IMR-90 (cell line): ENCODE data around the gene KRTAP29-1.

Experiments
- MXI1 ChIP-seq: IDR thresholded peaks from 2 replicates; pipeline ENCODE4 v1.6.1; 2012; ENCODE audit warnings: low read depth, mild to moderate bottlenecking, low read length, moderate library complexity, borderline replicate concordance
- RAD21 ChIP-seq: IDR thresholded peaks from 2 replicates; pipeline ENCODE4 v1.6.1; 2012; ENCODE audit warnings: low read length, improper control_type of control experiment
- RCOR1 ChIP-seq: IDR thresholded peaks from 2 replicates; pipeline ENCODE4 v1.6.1; 2012; ENCODE audit warnings: mild to moderate bottlenecking, low read length, improper control_type of control experiment; ENCODE audit not compliant: insufficient replicate concordance
- RFX5 ChIP-seq: IDR thresholded peaks from 2 replicates; pipeline ENCODE4 v1.8.0; 2012; ENCODE audit warnings: low read depth, mild to moderate bottlenecking, low read length, moderate library complexity
- USF2 ChIP-seq: fragments of 150-350 bp; IDR thresholded peaks from 2 replicates; pipeline ENCODE4 v1.6.1; 2017; ENCODE audit warnings: mild to moderate bottlenecking, antibody characterized with exemption, low read length, low read depth
- TF ChIP-seq, protein P1 (sequence below): conservative IDR thresholded peaks from 2 replicates; pipeline ENCODE4 v1.5.1; 2012; ENCODE audit warnings: mild to moderate bottlenecking, low read depth, low read length, improper control_type of control experiment

- TF ChIP-seq RAD21 = no peak
- no peak for TF ChIP-seq MXI1
- no peak for TF ChIP-seq RCOR1
- TF ChIP-seq, protein P1, sequence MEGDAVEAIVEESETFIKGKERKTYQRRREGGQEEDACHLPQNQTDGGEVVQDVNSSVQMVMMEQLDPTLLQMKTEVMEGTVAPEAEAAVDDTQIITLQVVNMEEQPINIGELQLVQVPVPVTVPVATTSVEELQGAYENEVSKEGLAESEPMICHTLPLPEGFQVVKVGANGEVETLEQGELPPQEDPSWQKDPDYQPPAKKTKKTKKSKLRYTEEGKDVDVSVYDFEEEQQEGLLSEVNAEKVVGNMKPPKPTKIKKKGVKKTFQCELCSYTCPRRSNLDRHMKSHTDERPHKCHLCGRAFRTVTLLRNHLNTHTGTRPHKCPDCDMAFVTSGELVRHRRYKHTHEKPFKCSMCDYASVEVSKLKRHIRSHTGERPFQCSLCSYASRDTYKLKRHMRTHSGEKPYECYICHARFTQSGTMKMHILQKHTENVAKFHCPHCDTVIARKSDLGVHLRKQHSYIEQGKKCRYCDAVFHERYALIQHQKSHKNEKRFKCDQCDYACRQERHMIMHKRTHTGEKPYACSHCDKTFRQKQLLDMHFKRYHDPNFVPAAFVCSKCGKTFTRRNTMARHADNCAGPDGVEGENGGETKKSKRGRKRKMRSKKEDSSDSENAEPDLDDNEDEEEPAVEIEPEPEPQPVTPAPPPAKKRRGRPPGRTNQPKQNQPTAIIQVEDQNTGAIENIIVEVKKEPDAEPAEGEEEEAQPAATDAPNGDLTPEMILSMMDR = no peak
- no peak for TF ChIP-seq RFX5
- TF ChIP-seq USF2 = no peak
Observed at GRCh38 chr17:41315814-41316445, 13.3 kb upstream of the KRTAP29-1 start.
